GM21360 (cell line): ENCODE results near the gene ZNF91.
"Not testable (repeated sequence)": the region's sequence is repeated elsewhere in the genome, so short reads cannot be mapped to it uniquely, and the experiment has no call there.

Experiments used
- ATAC-seq: cut with Tn5 transposase; IDR thresholded peaks from one replicate; pipeline ENCODE4 v1.9.1; 2021; ENCODE audit warnings: mild to moderate bottlenecking, moderate library complexity; ENCODE audit not compliant: unreplicated experiment

Gene ZNF91

DNA sequence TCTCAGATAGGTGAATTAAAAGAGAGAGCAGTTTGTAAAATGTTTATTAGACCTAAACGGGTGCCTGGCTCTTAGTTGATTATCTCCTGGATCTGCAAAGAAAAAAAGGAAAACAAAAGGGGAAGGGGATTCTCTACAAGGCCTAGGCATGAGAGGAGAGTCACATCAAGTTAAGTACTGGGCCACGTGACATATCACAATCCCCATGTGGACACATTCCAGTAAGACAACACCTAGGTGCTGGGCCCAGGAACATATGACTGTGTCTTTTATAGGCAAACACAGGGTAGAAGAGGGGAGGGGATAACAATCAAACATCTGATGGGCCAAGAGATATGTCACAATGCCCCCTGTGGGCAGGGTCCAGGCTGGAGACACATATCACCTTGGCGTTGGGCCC lies 4.2 kb upstream of the ZNF91 start:
- ATAC-seq: no peak

DNA sequence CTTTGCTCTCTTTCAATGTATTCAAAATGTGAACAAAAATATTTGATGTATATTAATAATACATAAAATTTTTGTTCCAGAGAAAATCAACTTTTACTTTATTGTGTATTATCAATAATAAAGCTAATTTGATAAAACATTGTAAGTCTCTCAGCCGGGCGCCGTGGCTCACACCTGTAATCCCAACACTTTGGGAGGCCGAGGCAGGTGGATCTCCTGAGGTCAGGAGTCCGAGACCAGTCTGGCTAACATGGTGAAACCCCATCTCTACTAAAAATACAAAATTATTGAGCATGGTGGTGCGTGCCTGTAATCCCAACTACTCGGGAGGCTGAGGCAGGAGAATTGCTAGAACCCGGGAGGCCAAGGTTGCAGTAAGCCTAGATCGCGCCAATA lies 449 bp upstream of the ZNF91 start:
- ATAC-seq: not testable (repeated sequence)

DNA sequence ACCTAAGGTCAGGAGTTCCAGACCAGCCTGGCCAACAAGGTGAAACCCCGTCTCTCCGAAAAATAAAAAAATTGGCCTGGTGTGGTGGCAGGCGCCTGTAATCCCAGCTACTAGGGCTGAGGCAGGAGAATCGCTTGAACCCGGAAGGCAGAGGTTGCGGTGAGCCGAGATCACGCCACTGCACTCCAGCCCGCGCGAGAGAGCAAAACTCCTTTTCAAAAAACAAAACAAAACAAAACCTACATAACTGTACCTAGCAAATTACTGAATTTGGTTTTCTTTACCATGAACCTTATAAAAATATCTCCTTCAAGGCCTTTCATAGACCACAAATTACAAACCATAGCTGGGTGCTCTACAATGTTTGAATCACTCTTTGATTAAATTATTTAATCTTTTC lies 760 bp downstream of the ZNF91 start:
- no peak for ATAC-seq

DNA sequence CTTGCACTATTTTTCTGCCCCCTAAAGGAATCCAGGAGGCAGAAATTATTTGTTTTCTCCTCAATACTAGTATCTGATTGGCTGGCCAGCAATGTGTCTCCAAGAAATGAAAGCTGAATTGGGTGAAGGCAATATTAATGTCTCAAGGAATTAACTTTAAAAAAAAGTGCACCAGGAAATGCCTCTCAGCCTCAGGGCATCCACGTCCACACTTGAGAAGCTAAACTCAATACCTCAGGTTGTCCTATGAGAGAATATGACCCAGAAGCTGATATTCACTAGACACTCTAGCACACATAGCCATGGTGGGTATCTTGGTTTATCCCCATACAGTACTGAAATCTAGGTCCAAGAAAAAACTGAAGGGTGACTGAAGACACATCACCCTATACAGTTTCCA lies 2.1 kb downstream of the ZNF91 start:
- ATAC-seq: no peak

DNA sequence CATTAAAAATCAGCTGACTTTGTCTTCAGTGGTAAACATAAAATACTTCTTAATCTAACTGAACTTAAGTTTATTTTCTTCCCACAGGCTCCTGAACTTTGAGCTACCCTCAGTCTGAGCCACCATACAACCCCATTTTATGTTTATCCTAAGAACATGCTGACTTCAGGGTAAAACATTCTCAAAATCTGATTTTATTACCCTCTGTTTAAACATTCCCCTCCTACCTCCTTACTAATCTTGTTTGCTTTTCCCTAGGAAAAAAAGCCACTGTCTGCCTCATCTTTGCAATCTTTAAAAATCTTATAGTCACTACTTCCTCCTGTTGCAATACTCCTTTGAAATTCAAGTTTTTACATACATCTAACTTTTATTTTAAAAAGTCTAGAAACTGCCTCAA lies 4.0 kb downstream of the ZNF91 start:
- ATAC-seq: no peak

DNA sequence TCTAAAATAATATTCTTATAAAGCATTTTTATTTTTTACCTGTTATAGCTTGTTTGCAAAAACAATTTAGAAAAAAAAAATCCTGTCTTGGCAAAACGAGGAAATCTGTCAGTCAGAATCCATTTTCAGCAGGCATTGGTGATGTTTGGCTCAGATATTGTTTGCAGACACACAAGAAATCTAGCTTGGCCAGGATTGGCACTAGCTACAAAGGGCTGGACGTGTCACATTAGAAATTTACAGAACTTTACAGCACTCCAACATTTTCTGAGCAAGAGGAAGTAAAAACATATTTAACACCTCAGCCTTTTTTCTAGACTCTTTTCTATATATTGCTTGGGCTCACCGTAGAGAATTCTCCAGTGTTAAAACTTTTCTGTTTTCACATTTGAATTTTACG lies 9.9 kb downstream of the ZNF91 start:
- no peak for ATAC-seq

DNA sequence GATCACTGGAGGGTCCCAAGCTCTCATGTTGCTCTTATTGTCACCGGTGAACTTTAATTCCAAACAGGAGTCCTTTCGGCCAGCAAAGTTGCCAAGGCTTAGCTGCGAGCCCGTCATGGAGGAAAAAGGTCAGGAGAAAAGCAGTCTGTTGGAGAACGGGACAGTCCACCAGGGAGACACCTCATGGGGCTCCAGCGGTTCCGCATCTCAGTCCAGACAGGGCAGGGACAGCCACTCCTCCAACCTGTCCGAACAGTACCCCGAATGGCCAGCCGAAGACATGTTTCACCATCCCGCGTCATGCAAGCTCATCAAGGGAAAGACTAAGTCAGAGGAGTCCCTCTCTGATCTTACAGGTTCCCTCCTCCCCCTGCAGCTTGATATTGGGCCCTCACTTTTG lies 10.4 kb downstream of the ZNF91 start:
- no peak for ATAC-seq

DNA sequence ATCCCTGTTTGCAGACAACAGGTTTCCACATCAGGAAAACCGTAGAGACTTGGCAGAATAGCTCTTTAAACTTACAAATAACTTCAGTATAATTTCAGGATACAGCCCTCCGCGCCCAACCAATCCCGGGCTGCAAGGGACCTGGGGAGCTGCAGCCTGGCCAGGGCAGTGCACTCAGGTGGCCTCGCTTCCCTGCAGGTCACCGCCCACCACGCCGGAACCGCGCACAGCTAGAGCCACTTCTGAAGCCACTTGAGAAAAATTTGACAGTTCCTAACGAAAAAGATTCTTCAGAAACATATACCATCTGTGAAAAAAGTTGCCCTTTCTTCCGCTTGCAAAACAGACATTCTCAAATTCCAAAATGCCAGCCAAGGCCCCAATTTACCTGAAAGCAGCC lies 11.1 kb downstream of the ZNF91 start:
- ATAC-seq: no peak

DNA sequence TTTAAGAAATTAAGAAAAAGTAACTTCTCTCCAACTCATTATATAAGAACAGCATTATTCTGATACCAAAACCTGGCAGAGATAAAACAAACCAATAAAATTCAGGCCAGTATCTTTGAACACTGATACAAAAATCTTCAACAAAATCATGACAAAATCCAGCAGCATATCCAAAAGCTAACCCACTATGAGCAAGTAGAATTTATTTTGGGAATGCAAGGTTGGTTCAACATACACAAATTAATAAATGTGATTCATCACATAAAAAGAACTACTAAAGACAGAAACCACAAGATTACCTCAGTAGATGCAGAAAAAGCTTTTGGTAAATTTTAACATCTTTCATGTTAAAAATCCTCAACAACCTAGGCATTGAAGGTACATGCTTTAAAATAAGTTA lies 12.3 kb downstream of the ZNF91 start:
- no peak for ATAC-seq

DNA sequence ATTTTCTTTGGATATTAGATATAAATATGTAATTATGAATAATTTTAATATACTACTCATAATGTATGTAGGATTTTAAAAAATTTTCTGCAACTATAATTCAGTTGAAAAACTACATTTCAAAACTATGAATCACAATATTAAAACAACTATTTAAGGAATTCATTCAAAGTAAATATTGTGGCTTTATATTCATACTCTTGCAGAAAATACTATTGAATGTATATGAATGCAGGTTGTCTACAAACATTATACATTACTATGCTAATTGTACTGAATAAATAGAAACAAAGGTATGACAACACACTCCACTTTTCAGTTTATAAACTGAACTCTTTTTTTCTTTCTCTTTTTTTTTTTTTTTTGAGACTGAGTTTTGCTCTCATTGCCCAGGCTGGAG lies 14.2 kb downstream of the ZNF91 start:
- ATAC-seq: no peak

DNA sequence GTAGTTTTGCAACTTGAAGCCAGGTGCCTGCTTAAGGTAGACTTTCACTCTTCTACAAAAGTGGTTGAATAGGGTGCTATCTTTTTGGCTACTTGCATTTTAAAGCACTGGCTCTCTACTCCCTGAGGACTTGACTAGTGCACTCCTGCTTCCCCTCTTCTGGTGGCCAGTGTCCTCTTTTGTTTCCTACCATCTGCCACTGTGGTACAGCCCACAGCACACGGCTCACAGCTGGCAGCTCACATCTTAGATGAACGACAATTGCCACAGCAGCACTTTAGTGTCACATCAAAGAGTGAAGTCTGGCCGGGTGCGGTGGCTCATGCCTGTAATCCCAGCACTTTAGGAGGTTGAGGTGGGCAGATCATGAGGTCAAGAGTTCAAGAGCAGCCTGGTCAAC lies 15.6 kb downstream of the ZNF91 start:
- not testable (repeated sequence) for ATAC-seq

DNA sequence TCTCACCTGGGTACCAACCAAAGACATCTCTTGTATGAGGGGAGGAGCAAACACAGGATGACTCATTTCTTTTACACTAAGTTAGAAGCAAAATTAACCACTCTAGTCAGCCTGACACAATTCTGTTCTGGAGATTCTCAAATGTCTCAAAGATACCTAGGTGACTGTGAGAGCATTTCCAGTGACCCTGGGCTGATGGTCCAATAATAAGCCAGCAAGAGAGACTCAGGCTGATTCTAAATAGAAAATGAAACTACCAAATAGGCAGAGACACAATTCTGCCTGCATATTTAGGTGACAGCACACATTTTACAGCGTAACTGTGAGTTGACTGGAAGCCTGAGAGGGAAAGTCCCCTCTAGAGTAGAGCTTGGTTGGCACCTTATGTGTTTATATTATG lies 16.3 kb downstream of the ZNF91 start:
- no peak for ATAC-seq

DNA sequence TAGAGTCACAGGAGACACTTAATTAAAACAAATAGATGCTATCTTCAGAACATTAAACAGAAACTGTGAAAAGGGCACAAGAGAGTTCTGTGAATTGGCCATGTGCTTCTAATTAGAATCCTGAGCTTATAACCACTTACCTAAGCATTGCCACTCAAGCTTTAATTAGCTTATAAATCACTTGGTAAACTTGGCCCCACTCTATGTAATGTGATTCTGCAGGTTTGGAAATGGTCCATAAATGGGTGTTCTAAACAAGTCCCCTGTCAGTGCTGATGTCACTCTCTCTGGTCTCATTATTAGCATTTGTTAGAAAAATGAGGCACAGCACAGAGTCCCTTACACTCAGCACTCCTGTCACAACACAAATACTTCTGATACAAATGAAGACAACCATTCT lies 18.0 kb downstream of the ZNF91 start:
- ATAC-seq: no peak

DNA sequence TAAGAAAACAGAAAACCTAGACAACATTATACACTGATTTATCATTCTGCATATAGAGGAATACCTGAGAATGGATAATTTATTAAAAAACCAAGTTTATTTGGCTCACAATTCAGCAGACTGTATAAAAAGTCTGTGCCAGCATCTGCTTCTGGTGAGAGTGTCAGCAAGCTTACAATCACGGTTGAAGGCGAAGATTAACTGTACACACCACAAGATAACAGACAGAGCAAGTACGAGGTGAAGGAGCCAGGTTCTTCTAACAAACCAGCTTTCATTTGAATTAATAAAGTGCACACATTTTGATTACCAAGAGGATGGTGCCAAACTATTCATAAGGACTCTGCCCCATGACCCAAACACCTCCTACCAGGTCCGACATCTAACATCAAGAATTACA lies 28.8 kb downstream of the ZNF91 start:
- ATAC-seq: no peak

DNA sequence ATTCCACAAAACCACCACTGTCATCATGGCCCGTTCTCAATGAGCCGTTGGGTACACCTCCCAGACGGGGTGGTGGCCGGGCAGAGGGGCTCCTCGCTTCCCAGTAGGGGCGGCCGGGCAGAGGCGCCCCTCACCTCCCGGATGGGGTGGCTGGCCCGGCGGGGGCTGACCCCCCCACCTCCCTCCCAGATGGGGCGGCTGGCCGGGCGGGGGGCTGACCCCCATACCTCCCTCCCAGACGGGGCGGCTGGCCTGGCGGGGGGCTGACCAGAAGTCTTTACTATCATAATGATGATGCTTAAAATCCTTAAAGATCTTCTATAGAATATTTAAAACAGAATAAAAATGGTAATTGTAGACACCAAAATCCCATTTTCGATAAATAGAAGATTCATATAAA lies 29.2 kb downstream of the ZNF91 start:
- not testable (repeated sequence) for ATAC-seq

DNA sequence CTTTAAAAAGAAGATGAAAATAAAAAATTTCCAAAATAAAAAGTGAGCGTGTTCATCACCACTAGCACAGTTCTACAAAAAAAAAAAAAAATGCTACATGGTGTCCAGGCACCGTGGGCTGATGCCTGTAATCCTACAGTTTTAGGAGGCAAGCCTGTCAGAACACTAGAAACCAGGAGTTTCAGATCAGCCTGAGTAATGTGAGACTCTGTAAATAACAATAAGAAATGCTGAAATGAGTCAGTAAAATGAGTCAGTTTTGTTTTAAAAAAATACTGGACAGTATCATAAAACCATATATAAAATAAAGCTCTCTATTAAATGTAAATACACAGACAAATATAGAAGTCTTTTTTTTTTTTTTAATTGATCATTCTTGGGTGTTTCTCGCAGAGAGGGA lies 30.0 kb downstream of the ZNF91 start:
- ATAC-seq: no peak

DNA sequence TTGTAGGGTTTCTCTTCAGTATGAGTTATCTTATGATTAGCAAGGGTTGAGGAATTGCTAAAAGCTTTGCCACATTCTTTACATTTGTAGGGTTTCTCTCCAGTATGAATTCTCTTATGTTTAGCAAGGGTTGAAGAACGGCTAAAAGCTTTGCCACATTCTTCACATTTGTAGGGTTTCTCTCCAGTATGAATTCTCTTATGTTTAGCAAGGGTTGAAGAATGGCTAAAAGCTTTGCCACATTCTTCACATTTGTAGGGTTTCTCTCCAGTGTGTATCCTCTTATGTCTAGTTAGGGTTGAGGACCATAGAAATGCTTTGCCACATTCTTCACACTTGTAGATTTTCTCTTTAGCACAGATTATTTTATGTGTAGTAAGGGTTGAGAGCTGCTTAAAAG lies 33.4 kb downstream of the ZNF91 start:
- ATAC-seq: not testable (repeated sequence)

DNA sequence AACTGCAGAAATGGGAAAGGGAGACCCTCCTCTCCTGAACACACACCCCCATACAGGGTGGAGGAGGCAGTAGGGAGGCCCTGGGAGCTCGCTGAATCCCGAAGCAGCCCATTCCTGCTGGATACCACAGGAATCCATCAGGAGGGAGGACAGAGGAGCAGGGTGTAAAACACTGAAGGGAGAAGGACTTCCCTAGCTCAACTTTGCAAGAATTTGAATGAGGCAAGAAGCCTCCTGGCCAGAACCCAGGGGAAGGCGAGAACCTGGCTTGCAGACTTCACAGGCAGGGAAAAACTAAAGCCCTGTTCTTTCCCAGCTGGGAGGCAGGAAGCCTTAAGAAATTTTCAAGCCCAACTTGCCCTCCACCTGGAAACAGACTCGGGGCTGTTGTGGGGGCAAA lies 43.5 kb downstream of the ZNF91 start:
- no peak for ATAC-seq

DNA sequence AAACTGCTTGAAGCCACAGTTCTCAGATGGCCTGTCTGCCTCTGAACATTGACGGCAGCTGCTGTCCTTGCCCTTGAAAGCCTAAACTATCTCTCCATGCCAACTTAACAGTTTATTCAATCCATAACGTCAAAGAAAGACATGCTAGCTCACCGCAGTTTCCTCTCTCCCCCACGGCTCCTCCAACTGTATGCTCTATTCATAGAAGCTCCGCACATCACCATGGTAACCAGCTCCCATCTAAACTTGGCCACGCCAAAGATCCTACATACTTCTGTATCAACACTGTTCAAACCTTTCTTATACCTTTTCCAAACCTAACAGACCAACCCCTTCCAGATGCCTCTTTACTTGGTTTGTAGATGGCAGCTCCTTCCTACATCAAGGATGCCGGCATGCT lies 48.6 kb downstream of the ZNF91 start:
- ATAC-seq: no peak

DNA sequence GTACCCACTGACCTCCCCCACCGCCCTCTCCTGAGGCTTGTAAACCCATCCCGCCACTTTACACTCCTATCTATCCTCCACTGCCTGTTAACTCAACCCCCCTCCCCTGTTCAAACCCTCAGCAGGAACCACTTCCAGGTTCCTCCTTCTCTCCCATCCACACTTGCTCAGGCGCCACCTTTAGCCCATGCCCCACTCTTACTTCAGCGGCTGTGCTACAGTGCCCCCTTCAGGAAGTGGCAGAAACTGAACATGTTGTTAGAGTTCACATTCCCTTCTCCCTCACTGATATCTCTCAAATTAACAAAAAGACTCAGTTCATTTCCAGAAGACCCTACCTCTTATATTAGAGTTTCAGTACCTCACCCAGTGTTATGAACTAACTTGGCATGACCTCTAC lies 49.4 kb downstream of the ZNF91 start:
- no peak for ATAC-seq

DNA sequence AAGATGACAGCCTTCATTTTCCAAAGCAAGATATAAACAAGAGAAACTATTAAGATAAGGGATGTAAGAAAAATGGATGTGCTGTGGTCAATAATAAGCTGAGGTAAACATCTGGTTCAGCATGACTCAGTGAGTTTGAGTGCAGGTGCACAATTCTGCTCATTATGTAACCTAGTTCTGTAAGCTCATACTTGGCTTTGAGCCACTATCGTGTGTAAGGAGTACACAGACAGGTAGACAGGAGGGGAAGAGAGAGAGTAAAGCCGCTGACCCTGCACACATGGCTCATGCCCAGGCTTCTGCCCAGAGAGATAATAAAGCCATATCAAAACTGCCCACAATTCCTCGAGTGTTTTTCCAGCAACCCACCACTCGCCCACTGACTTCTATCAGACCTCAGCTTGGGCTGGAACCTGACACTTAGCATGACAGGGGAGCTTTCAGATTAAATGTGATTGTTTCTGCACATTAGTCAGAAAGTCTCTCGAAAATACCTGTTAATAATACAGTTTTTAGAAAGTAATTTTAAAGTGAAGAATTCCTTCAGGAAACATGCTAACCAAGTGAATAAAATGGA lies 51.7 kb downstream of the ZNF91 start:
- no peak for ATAC-seq

DNA sequence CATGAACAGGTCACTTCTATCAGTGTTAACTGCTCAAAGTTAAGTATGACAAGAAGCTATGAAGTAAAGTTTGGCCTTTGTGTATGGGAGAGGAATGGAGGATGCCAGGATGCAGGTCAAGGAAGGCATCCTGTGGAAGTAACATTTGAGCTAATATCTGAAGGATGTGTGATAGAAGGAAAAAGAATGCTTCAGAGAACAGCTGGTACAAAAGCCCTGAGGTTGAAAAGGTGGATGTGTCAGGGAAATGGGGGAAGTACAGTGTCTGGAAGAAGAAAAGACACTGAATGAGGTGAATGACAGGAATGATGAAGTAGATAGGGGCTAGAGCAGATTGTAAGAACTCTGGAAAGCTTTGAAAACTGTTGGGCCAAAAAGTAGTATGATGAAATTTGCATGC lies 67.1 kb downstream of the ZNF91 start:
- ATAC-seq: no peak

DNA sequence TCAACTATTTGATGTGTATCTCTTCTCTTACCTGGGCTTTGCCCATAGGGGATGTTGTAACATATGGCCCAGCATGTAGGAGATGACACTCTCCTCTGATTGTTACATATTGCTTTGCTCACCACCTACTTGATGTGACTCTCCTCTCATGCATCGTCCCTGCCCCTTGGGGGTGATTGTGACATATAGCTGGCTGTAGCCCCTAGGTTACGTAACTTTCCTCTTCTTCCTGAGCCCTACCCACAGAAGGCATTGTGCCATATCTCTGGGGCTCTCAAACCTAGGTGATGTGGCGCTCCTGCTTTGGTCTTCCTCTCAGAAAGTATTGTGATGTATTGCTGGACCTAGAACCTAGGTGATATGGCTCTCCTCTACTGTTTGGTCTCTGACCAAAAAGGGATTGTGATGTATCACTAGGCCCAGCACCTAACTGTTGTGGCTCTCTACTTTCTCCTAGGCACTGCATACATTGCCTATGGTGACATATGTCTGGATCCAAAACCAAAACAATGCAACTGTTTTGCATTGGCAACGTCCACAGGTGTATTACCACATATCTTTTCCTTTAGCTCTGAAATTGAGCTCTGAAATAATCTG lies 73.2 kb downstream of the ZNF91 start:
- ATAC-seq: no peak
